HG02798 (cell line): ENCODE measurements around the gene CAMTA1.

Source experiments
- ATAC-seq: cut with Tn5 transposase; IDR thresholded peaks from one replicate; pipeline ENCODE4 v1.9.1; 2021; ENCODE audit warnings: mild to moderate bottlenecking; ENCODE audit not compliant: unreplicated experiment, poor library complexity

The CAMTA1 gene

DNA sequence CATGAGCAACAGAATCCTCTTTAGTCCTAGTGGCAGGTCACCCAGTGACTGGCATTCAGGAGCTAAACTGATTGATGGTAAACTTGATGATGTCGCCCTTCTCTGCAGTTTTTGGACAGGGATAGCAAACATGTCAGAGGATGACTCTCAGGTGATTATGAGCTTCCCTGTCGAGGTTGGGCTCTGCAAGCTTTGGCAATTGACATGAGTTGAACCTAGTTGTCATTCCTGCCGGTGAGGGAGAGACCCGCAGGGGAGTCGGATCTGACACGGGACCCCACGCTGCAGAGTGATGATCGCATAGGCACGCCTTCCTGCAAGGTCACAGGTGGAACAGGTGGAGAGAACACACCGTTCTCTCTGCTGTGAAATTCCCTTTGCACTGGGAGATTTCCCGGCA is 547.8 kb downstream of the CAMTA1 start:
- no peak for ATAC-seq

DNA sequence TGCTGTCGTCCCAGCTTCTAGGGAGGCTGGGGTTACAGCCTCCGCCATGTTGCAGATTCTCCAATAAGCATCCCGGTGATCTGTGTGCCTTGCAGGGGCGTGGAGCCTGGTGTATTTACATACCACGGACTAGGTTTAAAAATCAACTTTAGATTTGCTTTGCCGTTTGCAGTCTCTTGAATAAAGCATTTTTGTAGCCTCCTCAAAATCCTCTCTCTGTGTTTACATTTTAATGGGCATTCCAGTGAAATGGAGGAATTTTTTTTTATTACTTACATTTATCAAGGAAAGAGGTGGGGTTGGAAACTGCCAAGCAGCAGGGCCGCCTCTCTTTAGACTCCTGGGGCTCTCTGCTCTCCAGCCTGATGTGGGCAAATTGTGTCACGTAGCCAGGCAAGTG is 548.4 kb downstream of the CAMTA1 start:
- no peak for ATAC-seq

GRCh38 chr1:7334475-7335035 is 549.3 kb downstream of the CAMTA1 start:
- ATAC-seq, result no peak

DNA sequence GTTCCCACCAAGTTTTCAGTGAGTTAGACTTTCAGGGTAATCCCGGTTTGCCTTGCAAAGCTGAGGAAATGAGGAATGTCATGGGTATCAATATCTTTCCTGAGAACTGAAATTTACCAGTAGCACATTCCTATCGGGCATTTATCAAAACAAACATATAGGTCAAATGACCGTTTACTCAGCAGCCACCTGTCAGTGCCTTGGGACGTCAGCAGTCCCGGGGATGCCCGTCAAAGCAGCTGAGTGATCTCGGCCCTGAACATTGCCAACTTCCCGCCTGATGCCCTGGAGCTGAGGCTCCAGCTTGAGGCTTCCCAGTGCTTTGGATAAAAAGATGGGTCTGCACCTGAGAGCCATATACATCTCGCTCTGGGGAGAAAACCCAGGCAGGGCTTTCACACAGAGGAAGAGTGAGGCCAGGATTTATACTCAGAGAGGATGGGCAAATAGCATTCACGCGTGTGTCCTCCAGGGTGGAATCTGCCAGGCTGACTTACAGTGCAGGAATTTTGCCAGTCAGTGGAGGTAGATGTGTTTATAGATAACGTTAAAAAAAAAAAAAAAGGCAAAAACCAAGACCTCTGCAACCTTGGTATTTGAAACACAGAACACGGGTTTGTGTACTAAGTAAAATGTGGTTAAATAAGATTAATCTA is 550.1 kb downstream of the CAMTA1 start:
- no peak for ATAC-seq

DNA sequence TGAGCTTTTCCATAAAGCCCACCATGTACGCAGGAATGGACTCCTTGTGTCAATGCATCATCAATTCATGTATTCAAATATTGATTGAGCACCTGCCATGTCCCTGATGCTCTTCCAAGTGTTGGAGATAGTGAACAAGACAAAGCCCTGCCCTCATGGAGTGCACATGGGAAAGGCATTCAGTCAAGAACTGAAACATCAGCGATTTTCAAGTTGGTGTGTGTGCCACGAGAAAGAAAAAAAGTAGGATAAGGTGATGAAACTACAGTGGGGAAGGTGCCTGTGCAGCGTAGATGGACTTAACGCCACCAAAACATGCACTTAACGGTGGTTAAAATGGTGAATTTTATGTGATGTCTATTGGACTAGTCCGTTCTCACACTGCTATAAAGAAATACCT is 553.2 kb downstream of the CAMTA1 start:
- no peak for ATAC-seq

DNA sequence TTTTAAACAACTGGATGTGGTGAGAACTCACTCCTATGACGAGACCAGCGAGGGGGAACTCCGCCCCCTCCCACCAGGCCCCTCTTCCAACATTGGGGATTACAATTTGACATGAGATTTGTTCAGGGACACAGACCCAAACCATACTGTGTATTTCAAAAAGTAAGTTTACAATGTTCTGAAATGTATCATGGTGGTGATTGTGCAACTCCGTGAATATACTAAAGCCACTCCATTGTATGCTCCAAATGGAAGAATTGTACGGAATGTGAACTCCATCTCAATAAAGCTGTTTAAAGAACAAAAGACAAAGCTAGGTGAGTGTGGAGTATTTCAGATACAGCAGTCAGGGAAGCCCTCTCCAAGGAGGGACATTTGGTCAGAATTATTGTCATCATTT is 553.8 kb downstream of the CAMTA1 start:
- ATAC-seq, result no peak

GRCh38 chr1:7339953-7340352 is 554.7 kb downstream of the CAMTA1 start:
- ATAC-seq, result no peak

GRCh38 chr1:7341145-7341905 is 556.1 kb downstream of the CAMTA1 start:
- ATAC-seq, result no peak

- ATAC-seq, result no peak
Observed at GRCh38 chr1:7343882-7344281, 558.6 kb downstream of the CAMTA1 start.

GRCh38 chr1:7344299-7344698 is 559.0 kb downstream of the CAMTA1 start:
- no peak for ATAC-seq

GRCh38 chr1:7345516-7345915 is 560.3 kb downstream of the CAMTA1 start:
- ATAC-seq, result no peak

DNA sequence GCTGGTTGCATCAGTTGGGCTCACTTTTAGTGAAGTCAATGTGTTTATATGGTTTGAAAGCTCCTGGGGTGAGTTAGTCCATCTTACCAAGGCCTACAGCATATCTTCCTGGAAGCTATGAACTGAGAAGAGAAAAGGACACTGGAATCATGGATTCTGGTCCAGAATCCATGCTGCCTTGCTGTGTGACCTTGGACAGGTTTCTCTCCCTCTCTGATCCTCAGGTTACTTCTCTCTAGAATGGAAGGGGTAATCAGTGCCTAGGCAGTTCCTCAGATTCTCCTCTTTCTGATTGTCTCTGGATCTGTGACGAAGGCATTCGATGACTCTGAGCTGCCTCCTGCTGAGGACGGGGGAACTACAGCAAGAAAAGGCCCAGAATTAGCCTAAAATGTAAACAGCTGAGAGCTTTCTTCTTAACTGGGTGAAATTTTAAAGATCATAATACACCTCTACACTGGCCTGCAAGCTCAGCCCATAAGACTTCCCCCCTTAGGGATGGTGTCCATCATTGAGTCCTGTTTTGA is 560.9 kb downstream of the CAMTA1 start:
- ATAC-seq, result no peak

DNA sequence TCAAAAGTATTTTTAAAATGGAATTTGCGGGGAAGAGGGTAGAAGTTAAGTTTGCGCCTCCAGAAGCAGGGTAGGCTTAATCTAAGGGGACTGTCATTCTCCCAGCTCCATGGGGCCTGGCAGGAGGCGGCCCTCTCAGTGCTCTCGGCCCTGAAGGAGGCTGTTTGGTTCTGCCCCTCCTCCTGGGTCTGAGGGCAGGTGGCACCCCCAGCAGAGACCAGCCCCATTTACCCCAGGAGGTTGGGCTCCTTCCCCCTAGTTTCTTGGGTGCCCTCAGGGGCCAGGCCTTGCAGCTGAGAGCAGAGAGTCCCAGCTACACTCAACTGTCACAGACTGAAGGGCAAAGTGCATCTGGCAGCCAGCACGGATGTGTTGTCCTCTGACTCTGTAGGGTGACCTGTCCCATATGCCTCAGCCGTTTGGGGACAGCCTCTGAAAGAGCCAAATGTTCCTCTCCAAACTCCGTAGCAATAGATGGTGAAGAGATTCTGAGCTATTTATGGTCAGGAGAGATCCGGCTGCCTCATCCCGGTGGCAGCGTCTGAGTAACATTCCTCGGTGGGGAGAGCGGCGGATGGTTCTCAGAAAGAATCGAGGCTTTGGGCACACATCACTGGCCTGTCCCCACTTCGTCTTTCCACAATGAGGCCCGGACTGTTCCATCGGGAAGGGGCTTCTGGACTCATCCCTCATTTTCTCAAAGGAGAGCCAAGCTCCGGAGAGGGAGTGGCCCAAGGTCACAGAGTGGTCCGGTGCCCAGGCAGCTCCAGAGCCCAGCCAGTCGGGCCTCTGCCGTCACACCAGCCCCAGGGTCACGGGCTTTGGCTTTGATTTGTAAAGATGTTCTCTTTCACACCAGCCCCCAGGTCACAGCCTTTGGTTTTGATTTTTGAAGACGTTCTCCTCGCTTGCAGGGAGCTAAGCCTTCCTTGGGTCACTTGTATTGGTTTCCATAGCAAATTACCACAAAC is 561.6 kb downstream of the CAMTA1 start:
- no peak for ATAC-seq

DNA sequence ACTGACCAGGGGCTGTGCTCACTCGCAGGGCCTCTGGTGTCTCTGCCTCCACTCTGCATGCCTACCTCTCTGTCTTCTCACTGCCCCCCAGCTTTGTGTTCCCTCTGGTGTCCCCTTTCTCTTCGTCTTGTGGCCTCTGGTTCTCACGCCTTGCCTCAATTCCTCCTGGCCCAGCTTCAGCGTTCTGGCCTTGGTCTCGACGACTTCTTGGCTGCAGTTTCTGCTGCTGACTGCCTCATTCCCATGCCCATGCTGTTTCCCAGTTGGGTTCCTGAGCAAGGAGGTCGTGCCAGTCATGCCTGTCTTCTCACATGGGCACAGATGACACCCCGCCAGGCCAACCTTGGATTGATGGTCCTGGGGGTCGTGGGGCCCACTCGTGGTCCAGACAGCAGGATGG is 562.8 kb downstream of the CAMTA1 start:
- ATAC-seq, result no peak

DNA sequence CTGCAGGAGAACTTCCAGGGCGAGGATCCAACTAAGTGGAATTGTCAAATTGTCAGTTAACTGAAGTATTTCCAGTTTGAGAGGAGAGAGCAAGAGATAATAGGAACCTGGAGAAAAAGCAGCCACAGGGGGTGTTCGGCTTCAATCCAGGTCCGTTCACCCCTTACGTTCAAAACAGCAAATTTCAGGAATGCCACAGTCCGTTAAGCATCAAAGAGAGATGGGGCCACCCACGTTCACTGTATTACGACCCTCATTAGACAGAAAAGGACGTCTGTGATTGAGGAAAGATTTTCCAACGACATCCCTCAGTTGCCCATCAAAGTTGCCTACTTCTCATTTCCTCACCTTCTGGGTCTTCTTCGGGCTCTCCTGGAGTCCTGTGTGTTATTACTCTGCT is 563.3 kb downstream of the CAMTA1 start:
- no peak for ATAC-seq

DNA sequence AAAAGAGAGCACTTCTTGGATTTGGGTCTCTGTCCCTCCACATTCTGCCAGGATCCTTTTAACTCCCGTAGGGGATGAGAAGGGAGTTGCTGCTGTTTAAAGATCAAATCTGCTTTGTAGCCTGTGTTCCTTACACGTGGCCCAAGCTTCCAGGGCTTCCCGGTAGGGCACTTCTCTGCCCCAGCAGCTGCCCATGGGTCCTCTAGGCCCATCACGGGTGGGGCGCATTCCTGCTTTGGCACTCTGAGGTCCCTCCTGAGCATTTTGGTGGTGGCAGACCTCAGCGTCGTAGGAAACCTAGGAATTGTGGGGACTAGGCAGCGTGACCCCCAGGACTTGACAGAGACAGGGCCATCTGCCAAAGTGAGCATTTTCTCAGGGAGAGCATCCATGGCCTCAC is 565.5 kb downstream of the CAMTA1 start:
- no peak for ATAC-seq

- no peak for ATAC-seq
Observed at GRCh38 chr1:7351649-7352048, 566.4 kb downstream of the CAMTA1 start.

- no peak for ATAC-seq
Observed at GRCh38 chr1:7352364-7352763, 567.1 kb downstream of the CAMTA1 start.

DNA sequence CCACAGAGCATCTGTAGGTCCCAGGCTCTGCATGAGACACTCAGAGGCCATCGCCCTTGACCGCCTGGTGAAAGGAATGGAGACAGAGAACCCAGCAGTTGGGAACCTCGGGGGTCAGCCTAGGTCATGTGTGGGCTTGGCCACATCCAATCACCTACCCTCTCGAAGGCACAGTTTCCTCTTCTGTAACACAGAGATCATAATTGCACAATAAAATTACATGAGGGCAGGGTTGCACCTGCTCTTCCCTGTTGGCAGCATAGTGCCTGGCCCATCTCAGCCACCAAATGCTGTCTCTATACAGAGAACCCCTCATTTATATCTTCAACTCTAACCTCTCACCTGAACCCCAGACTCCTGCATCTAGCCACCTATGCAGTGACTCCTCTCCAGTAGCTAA is 567.7 kb downstream of the CAMTA1 start:
- ATAC-seq, result no peak

GRCh38 chr1:7355646-7356045 is 570.4 kb downstream of the CAMTA1 start:
- ATAC-seq, result no peak
